SH-SY5Y (cell line): ENCODE data around the gene ABCD3.

Source experiments
- GATA2 ChIP-seq: IDR thresholded peaks from 2 replicates; pipeline ENCODE4 v1.6.1; 2011; ENCODE audit warnings: mild to moderate bottlenecking, low read depth, low read length
- GATA3 ChIP-seq: IDR thresholded peaks from 2 replicates; pipeline ENCODE4 v1.6.1; 2011; ENCODE audit warnings: low read depth, mild to moderate bottlenecking, low read length, moderate library complexity

DNA sequence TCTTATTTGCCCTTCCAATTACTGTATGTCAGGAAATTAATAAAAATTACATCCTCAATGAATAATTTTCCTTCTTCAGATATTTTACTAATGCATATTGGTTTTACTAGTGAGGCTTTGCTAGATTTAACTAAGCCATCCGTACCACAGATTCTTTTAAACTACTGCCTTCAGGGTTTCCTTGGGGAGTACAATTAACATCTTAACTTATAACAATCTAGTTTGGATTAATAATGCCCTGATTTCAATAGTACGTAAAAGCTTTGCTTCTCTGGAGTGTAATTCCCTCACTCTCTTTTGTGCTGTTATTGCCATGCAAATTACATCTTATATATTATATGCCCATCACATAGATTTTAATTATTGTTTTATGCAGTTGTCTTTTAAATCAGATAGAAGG is 147.7 kb downstream of the ABCD3 start:
- TF ChIP-seq GATA3 (no peak), GATA2 (no peak)
